Midbrain (tissue), 1 donor: ENCODE measurements around the gene PTPRU.
"Not testable (repeated sequence)": the region's sequence is repeated elsewhere in the genome, so short reads cannot be mapped to it uniquely, and the experiment has no call there.

Experiments
- DNase-seq: peaks from one replicate; lab custom pipeline; 2025; lab: John Stamatoyannopoulos, UW

The PTPRU gene

GRCh38 chr1:29222260-29222659, 14.1 kb upstream of the PTPRU start:
- not testable (repeated sequence) for DNase-seq

GRCh38 chr1:29222686-29223085, 13.6 kb upstream of the PTPRU start:
- no peak for DNase-seq

- no peak for DNase-seq
Observed at GRCh38 chr1:29223521-29223920, 12.8 kb upstream of the PTPRU start.

GRCh38 chr1:29224356-29224837, 11.9 kb upstream of the PTPRU start:
- DNase-seq = no peak

GRCh38 chr1:29225361-29225760, 11.0 kb upstream of the PTPRU start:
- DNase-seq = no peak

- DNase-seq = no peak
Observed at GRCh38 chr1:29227511-29227910, 8.8 kb upstream of the PTPRU start.

- DNase-seq = no peak
Observed at GRCh38 chr1:29230204-29230552, 6.1 kb upstream of the PTPRU start.

- DNase-seq = peak; percentile 94
Observed at GRCh38 chr1:29230553-29231378, 5.6 kb upstream of the PTPRU start, which contains the start of gene MECR. TSS of gene MECR (minus strand) at chr1:29230934. CDS start at chr1:29230906, 28 bp downstream.

GRCh38 chr1:29232387-29232786, 3.9 kb upstream of the PTPRU start:
- no peak for DNase-seq

- DNase-seq = no peak
Observed at GRCh38 chr1:29233693-29234092, 2.6 kb upstream of the PTPRU start.

GRCh38 chr1:29234471-29234870, 1.9 kb upstream of the PTPRU start:
- no peak for DNase-seq

GRCh38 chr1:29234881-29235280, 1.4 kb upstream of the PTPRU start:
- not testable (repeated sequence) for DNase-seq

- no peak for DNase-seq
Observed at GRCh38 chr1:29236712-29237128, 398 bp downstream of the PTPRU start.

- no peak for DNase-seq
Observed at GRCh38 chr1:29237129-29237821, 953 bp downstream of the PTPRU start.

GRCh38 chr1:29237852-29238619, 1.7 kb downstream of the PTPRU start:
- no peak for DNase-seq

GRCh38 chr1:29238620-29239002, 2.3 kb downstream of the PTPRU start:
- no peak for DNase-seq

GRCh38 chr1:29239142-29239541, 2.8 kb downstream of the PTPRU start:
- no peak for DNase-seq

- no peak for DNase-seq
Observed at GRCh38 chr1:29240400-29240837, 4.1 kb downstream of the PTPRU start.

- no peak for DNase-seq
Observed at GRCh38 chr1:29240986-29241385, 4.7 kb downstream of the PTPRU start.

GRCh38 chr1:29243023-29243870, 6.9 kb downstream of the PTPRU start:
- DNase-seq = no peak

GRCh38 chr1:29243871-29244200, 7.5 kb downstream of the PTPRU start:
- no peak for DNase-seq

GRCh38 chr1:29245261-29245660, 8.9 kb downstream of the PTPRU start:
- no peak for DNase-seq
